ENCODE data around the gene MAMDC2. TPM values are rescaled to one million over a fixed set of nuclear protein-coding genes. Genes with fewer than 3 reads are reported as not detected.

Gene MAMDC2
- total RNA-seq, 1 donor from 2014 or later, result 4.0 TPM

GRCh38 chr9:70168521-70168920 is 124.9 kb downstream of the MAMDC2 start:
- H3K27me3 Mint-ChIP-seq, result no peaks in the 10 kb centered on the region
- H3K4me1 Mint-ChIP-seq (ENCODE audit: unreplicated experiment), result peaks cover 22% of the 10 kb centered on the region
- TF ChIP-seq, protein P1, sequence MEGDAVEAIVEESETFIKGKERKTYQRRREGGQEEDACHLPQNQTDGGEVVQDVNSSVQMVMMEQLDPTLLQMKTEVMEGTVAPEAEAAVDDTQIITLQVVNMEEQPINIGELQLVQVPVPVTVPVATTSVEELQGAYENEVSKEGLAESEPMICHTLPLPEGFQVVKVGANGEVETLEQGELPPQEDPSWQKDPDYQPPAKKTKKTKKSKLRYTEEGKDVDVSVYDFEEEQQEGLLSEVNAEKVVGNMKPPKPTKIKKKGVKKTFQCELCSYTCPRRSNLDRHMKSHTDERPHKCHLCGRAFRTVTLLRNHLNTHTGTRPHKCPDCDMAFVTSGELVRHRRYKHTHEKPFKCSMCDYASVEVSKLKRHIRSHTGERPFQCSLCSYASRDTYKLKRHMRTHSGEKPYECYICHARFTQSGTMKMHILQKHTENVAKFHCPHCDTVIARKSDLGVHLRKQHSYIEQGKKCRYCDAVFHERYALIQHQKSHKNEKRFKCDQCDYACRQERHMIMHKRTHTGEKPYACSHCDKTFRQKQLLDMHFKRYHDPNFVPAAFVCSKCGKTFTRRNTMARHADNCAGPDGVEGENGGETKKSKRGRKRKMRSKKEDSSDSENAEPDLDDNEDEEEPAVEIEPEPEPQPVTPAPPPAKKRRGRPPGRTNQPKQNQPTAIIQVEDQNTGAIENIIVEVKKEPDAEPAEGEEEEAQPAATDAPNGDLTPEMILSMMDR (conservative IDR thresholded peaks at IDR 0.05), result no peak
- peaks cover 3% of the 10 kb centered on the region for H3K36me3 Mint-ChIP-seq
- H3K27ac Mint-ChIP-seq, result no peak overlapping the region
- no peak overlapping the region for H3K4me3 Mint-ChIP-seq
- H3K9me3 Mint-ChIP-seq, result no peaks in the 10 kb centered on the region
- DNase-seq (ENCODE audit: extremely low spot score, unreplicated experiment), result no peak

DNA sequence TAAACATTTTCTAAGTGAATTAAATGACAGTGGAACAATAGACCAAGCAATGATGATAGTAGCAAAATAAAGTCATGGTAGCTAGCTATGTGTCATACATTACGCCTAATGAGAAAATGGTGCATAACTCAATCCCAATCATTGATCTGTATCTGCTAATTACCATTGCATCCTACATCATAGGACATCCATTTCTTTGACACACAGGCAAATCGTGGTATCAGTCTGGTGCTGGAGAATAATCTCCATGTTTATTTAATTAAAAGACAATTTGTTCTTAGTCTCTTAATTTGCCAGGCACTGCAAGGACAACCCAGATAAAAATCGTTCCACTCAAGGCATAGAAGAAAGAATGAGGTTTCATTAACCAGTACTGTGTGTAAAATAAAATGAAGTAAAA is 125.6 kb downstream of the MAMDC2 start:
- Mint-ChIP-seq H3K27me3 (no peaks in the 10 kb centered on the region), H3K4me3 (no peak overlapping the region), H3K36me3 (peaks cover 3% of the 10 kb centered on the region), H3K4me1 (ENCODE audit: unreplicated experiment) (peaks cover 22% of the 10 kb centered on the region), H3K27ac (no peak overlapping the region), H3K9me3 (no peaks in the 10 kb centered on the region)
- DNase-seq (ENCODE audit: extremely low spot score, unreplicated experiment), result no peak
- TF ChIP-seq, protein P1 (conservative IDR thresholded peaks at IDR 0.05), result no peak

DNA sequence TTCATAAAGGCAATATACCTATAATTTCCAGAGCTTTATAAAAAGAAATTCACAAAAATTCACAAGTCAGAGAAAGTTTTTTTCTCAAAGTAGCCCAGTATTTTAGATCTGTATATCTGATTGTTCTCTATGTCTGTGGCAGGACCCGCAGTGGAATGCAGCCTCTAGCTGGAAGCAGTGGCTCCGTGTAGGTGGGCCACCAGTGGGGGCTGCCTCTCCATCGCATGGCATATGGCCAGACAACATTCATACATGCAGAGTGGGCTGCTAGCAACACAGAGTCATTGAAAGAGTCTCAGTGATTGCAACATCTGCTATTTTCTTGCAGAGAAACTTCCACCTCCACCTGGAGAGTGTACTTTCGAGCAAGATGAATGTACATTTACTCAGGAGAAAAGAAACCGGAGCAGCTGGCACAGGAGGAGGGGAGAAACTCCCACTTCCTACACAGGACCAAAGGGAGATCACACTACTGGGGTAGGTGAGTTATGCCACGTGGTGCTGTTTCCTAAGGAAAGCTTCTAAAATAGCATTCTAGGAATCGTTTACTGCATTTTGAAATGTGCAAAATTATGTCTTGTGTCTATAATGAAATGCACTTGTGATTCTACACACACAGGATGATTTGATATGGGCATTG is 126.6 kb downstream of the MAMDC2 start:
- Mint-ChIP-seq H3K27ac (peak overlapping the region; percentile 33), H3K27me3 (no peaks in the 10 kb centered on the region), H3K9me3 (no peaks in the 10 kb centered on the region), H3K4me3 (no peak overlapping the region), H3K36me3 (peaks cover 3% of the 10 kb centered on the region), H3K4me1 (ENCODE audit: unreplicated experiment) (peaks cover 18% of the 10 kb centered on the region)
- TF ChIP-seq, protein P1 (conservative IDR thresholded peaks at IDR 0.05), result no peak
- DNase-seq (ENCODE audit: extremely low spot score, unreplicated experiment), result no peak

DNA sequence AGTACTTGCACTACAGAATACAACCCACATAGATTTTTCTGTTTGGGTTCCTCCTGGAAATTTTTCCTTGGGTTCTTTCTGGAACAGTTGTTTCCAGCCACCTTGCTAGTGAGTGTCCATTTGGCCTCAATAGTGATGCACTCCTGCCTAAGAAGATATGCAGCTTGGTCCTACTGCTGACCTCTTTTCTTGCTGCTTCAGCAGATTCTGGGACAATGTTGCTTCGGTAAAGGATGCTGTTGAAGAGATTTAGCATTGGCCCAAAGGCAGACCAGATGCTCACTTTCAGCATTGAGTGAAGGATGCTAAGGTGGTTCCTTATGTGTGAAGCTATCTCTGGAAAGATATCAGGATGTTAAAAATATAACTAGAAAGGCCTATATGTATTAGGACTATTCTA is 128.9 kb downstream of the MAMDC2 start:
- peaks cover 3% of the 10 kb centered on the region for H3K36me3 Mint-ChIP-seq
- H3K27me3 Mint-ChIP-seq, result no peaks in the 10 kb centered on the region
- no peak overlapping the region for H3K27ac Mint-ChIP-seq
- H3K9me3 Mint-ChIP-seq, result no peaks in the 10 kb centered on the region
- H3K4me3 Mint-ChIP-seq, result no peak overlapping the region
- TF ChIP-seq, protein P1 (conservative IDR thresholded peaks at IDR 0.05), result no peak
- H3K4me1 Mint-ChIP-seq (ENCODE audit: unreplicated experiment), result peaks cover 18% of the 10 kb centered on the region
- no peak for DNase-seq (ENCODE audit: extremely low spot score, unreplicated experiment)

DNA sequence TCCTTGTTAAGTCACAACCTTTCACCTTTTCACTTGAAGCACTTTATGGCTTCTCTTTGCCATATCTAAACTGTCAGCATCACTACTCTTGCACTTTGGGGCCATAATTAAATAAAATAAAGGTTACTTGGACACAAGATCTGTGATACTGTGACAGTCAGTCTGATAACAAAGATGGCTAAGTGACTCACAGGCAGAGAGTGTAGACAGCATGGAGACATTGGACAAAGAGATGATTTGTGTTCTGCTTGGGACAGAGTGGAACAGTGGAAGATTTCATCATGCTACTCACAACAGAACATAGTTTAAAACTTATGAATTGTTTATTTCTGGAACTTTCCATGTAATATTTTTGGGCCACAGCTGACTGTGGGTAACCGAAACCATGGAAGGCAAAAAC is 133.5 kb downstream of the MAMDC2 start:
- no peaks in the 10 kb centered on the region for H3K27me3 Mint-ChIP-seq
- H3K9me3 Mint-ChIP-seq, result peaks cover 7% of the 10 kb centered on the region
- no peak overlapping the region for H3K4me3 Mint-ChIP-seq
- no peaks in the 10 kb centered on the region for H3K4me1 Mint-ChIP-seq (ENCODE audit: unreplicated experiment)
- TF ChIP-seq, protein P1 (conservative IDR thresholded peaks at IDR 0.05), result no peak
- H3K36me3 Mint-ChIP-seq, result peaks cover 3% of the 10 kb centered on the region
- H3K27ac Mint-ChIP-seq, result no peak overlapping the region
- DNase-seq (ENCODE audit: extremely low spot score, unreplicated experiment), result no peak
